MCF 10A (cell line): Measurements from ENCODE around the gene WIPF2. TPM values are rescaled to one million over a fixed set of nuclear protein-coding genes. Genes with fewer than 3 reads are reported as not detected.
"Not testable (repeated sequence)": the region's sequence is repeated elsewhere in the genome, so short reads cannot be mapped to it uniquely, and the experiment has no call there.

ENCODE experiments used
- BruUV-seq: library from RNA; stranded (reverse); fragments of 400-500 nt; replicated peaks from 2 replicates; lab custom pipeline; 2021; lab: Mats Ljungman, UMichigan
- CTCF ChIA-PET: fragments of 300-600 bp; sonication (Branson Sonifier 250); formaldehyde crosslinking; extraction: SDS; loops from one replicate; lab custom pipeline; 2021; ENCODE audit warnings: antibody characterized with exemption, inconsistent platforms; lab: Yijun Ruan, JAX
- POLR2A ChIA-PET: fragments of 300-600, 350-650 bp; sonication (Branson Sonifier 250); formaldehyde crosslinking; extraction: SDS; loops from one replicate; lab custom pipeline; 2020; ENCODE audit warnings: antibody characterized with exemption, inconsistent platforms; lab: Yijun Ruan, JAX
- DNase-seq: peaks from one replicate; pipeline ENCODE4 v3.0.0-alpha.2; 2018; ENCODE audit not compliant: unreplicated experiment
- H3K27ac Mint-ChIP-seq: one replicate; pipeline ENCODE4 v1.8.0; 2022; ENCODE audit warnings: mild to moderate bottlenecking, low read depth, mixed read lengths; ENCODE audit not compliant: unreplicated experiment
- H3K27me3 Mint-ChIP-seq: one replicate; pipeline ENCODE4 v1.8.0; 2022; ENCODE audit warnings: mixed read lengths; ENCODE audit not compliant: insufficient read depth, unreplicated experiment
- H3K36me3 Mint-ChIP-seq: one replicate; pipeline ENCODE4 v1.8.0; 2022; ENCODE audit warnings: mild to moderate bottlenecking, moderate library complexity, mixed read lengths; ENCODE audit not compliant: insufficient read depth, unreplicated experiment
- H3K4me1 Mint-ChIP-seq: one replicate; pipeline ENCODE4 v1.8.0; 2022; ENCODE audit warnings: mixed read lengths; ENCODE audit not compliant: insufficient read depth, unreplicated experiment
- H3K4me3 Mint-ChIP-seq: one replicate; pipeline ENCODE4 v1.8.0; 2022; ENCODE audit warnings: mild to moderate bottlenecking, moderate library complexity, mixed read lengths; ENCODE audit not compliant: unreplicated experiment
- H3K9me3 Mint-ChIP-seq: one replicate; pipeline ENCODE4 v1.8.0; 2022; ENCODE audit warnings: mixed read lengths; ENCODE audit not compliant: unreplicated experiment
- CTCF ChIP-seq: fragments of 200-600 bp; IDR thresholded peaks from one replicate; pipeline ENCODE4 v1.8.0; 2022; ENCODE audit warnings: antibody characterized with exemption, mild to moderate bottlenecking; ENCODE audit not compliant: unreplicated experiment
- intact Hi-C: fragments of 100-400 bp; cut with micrococcal nuclease; formaldehyde crosslinking; loops from 2 replicates; pipeline ENCODE4 v1.14.1; 2022
- total RNA-seq: library from RNA; stranded (reverse); gene quantifications from 2 replicates; pipeline ENCODE4 v1.2.3, GENCODE V29; 2022

WIPF2 gene
- total RNA-seq, 1 experiment from 2014 or later, result 32.8 TPM

GRCh38 chr17:40293363-40293762, 74.3 kb downstream of the WIPF2 start:
- H3K36me3 Mint-ChIP-seq, result peaks cover 42% of the 10 kb centered on the region
- CTCF ChIA-PET, result interaction anchor here (0.6 to 8.6 kb wide), 13 partner anchors 9 to 271 kb away, joined by 3 to 131 read pairs (median 4); partner anchors contain the start of gene WIPF2
- no peaks in the 10 kb centered on the region for H3K9me3 Mint-ChIP-seq
- POLR2A ChIA-PET, result interaction anchor here (0.6 to 3.5 kb wide), 4 partner anchors 9 to 74 kb away, joined by 3 to 17 read pairs (median 4); partner anchors contain the start of gene WIPF2
- H3K27me3 Mint-ChIP-seq, result no peaks in the 10 kb centered on the region
- peaks cover 10% of the 10 kb centered on the region for H3K4me1 Mint-ChIP-seq
- intact Hi-C loops, result no loop called here
- no TSS peak for BruUV-seq
- TF ChIP-seq CTCF, result no peak
- no peak overlapping the region for H3K27ac Mint-ChIP-seq
- DNase-seq, result no peak
- no peak overlapping the region for H3K4me3 Mint-ChIP-seq

- Mint-ChIP-seq H3K36me3 (peaks cover 52% of the 10 kb centered on the region), H3K9me3 (no peaks in the 10 kb centered on the region), H3K27ac (no peak overlapping the region), H3K27me3 (no peaks in the 10 kb centered on the region), H3K4me1 (peaks cover 4% of the 10 kb centered on the region), H3K4me3 (no peak overlapping the region)
- ChIA-PET CTCF (interaction anchor here (0.6 to 8.6 kb wide), 8 partner anchors 7 to 183 kb away, joined by 3 to 131 read pairs (median 4); no protein-coding TSS in a partner anchor), POLR2A (interaction anchor here (0.6 kb wide), 3 partner anchors 8 to 175 kb away, joined by 3 read pairs; no protein-coding TSS in a partner anchor)
- intact Hi-C loops, result no loop called here
- no TSS peak for BruUV-seq
- TF ChIP-seq CTCF, result no peak
- DNase-seq, result no peak
These were observed 76.7 kb downstream of the WIPF2 start for GRCh38 chr17:40295488-40296436.

- H3K27ac Mint-ChIP-seq, result no peak overlapping the region
- CTCF ChIA-PET, result interaction anchor here (1.3 to 19.0 kb wide), 2 partner anchors 60 to 95 kb away, joined by 3 to 396 read pairs; partner anchors contain the start of gene GJD3
- H3K36me3 Mint-ChIP-seq, result peaks cover 51% of the 10 kb centered on the region
- no peak for TF ChIP-seq CTCF
- no peak for DNase-seq
- no peaks in the 10 kb centered on the region for H3K27me3 Mint-ChIP-seq
- BruUV-seq, result no TSS peak
- intact Hi-C loops, result no loop called here
- peaks cover 4% of the 10 kb centered on the region for H3K4me1 Mint-ChIP-seq
- H3K9me3 Mint-ChIP-seq, result no peaks in the 10 kb centered on the region
- POLR2A ChIA-PET, result interaction anchor here (1.1 kb wide), 1 partner anchor 10 kb away, joined by 3 read pairs; no protein-coding TSS in a partner anchor
- no peak overlapping the region for H3K4me3 Mint-ChIP-seq
These were observed 78.4 kb downstream of the WIPF2 start for GRCh38 chr17:40297511-40297910.

- Mint-ChIP-seq H3K4me1 (peaks cover 10% of the 10 kb centered on the region), H3K36me3 (peaks cover 49% of the 10 kb centered on the region), H3K27me3 (no peaks in the 10 kb centered on the region), H3K9me3 (no peaks in the 10 kb centered on the region), H3K4me3 (no peak overlapping the region), H3K27ac (no peak overlapping the region)
- no peak for TF ChIP-seq CTCF
- BruUV-seq, result no TSS peak
- POLR2A ChIA-PET, result interaction anchor here (0.5 to 0.8 kb wide), 2 partner anchors 103 to 119 kb away, joined by 3 read pairs; no protein-coding TSS in a partner anchor
- CTCF ChIA-PET, result interaction anchor here (0.8 to 19.0 kb wide), 6 partner anchors 10 to 116 kb away, joined by 3 to 396 read pairs (median 4); partner anchors contain the start of gene GJD3
- no peak for DNase-seq
- intact Hi-C loops, result no loop called here
These were observed 79.6 kb downstream of the WIPF2 start for GRCh38 chr17:40298726-40299125.

GRCh38 chr17:40299159-40299757, 80.2 kb downstream of the WIPF2 start:
- DNase-seq, H3K27ac Mint-ChIP-seq, intact Hi-C loops, BruUV-seq, H3K27me3 Mint-ChIP-seq, H3K4me3 Mint-ChIP-seq, H3K9me3 Mint-ChIP-seq: not testable (repeated sequence)
- CTCF ChIA-PET, result interaction anchor here (0.6 to 19.0 kb wide), 8 partner anchors 10 to 1663 kb away, joined by 3 to 396 read pairs (median 4); partner anchors contain the start of gene GJD3
- peaks cover 10% of the 10 kb centered on the region for H3K4me1 Mint-ChIP-seq
- peaks cover 47% of the 10 kb centered on the region for H3K36me3 Mint-ChIP-seq
- POLR2A ChIA-PET, result interaction anchor here (0.5 to 0.8 kb wide), 2 partner anchors 103 to 119 kb away, joined by 3 read pairs; no protein-coding TSS in a partner anchor
